Measurements from ENCODE around the gene UBA5.

Gene UBA5

DNA sequence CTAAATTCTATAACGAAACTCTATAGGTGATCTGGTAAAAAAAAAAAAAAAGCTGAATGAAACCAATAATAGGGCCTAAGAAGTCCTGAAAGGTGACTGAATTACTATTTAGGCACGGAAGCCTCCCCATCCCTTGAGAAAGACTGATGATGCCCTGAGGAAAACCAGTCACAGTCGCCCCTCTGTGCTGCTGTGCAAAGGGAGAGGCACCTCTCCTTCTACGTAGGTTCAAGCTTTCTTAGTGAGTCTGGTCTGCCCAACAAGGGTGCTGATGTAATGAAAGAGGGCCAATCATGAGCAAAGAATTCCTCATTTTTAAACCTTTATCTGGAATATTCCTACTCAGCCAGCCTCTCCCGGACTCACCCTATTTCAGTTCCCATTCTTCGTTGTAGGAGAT, 50.2 kb downstream of the UBA5 start:
- no peak for DNase-seq (ENCODE audit: low read depth, low spot score)
- no peak overlapping the region for H3K27ac ChIP-seq

DNA sequence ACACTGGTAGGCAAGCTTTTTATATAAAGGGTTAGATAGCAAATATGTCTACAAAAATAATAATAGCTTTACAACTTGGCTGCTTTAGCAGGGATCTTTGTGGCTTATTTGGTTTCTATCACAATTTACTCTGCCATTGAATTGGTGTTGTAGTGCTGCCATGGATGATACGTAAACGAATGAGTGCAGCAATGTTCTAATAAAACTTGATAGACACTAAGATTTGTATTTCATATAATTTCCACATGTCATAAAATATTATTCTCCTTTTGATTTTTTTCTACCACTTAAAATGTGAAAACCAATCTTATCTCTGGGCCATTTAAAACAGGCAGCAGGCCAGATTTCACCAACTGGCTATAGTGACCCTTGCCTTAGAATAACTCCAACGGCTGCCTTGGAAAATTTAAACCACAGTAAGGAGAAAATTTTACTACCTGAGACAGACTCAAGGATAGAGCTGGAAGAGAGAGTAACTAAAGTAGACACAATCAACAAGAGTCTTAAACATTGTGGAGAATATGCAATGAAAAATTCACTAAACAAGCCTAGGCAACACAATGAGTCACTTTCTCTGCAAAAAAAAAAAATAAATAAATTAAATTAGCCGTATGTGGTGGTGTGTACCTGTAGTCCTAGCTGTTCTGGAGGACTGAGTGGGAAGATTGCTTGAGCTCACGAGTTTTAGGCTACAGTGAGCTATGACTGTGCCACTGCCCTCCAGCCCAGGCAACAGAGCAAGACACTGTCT, 54.0 kb downstream of the UBA5 start:
- no peak for DNase-seq (ENCODE audit: low read depth, low spot score)

DNA sequence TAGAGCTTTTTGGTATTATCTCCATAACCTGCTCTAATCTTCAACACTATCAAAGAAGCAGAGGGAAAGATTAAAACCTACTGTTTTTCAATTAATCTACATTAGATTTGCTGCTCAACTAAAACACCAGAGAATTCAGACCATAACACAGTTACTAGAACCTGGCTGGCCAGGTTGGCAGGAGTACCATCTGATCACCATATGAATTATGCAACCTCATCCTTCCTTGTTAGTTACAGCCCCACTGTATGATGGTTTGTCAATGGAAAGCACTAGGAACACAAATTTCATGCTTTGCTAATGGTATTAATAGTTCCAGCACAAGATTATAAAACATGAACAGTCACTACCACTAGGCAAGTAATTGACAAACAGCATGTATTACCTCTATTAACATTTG, 56.2 kb downstream of the UBA5 start:
- H3K27ac ChIP-seq, result no peak overlapping the region
- no peak for DNase-seq (ENCODE audit: low read depth, low spot score)

More for the DNA sequence above, 54.0 kb downstream of the UBA5 start:
- H3K27ac ChIP-seq, result no peak overlapping the region

DNA sequence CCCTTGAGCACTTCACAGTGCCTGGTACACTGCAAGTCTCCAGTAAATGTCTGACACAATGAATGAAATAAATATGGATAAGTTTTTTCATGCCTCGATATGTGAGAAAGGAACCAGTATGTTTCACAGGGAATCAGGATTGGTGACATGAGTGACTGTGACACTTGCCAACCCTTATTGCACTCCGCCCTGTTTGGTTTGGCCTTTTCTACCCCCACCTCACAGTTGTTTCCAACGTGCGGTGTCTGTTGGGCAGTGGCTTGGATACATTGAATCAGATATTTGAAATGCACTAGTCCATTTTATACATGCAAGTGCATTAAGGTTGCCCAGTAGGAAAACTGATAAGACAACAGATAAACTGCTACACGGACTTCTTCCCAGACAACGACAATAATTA, 60.1 kb downstream of the UBA5 start:
- no peak overlapping the region for H3K27ac ChIP-seq
- DNase-seq (ENCODE audit: low read depth, low spot score), result no peak

DNA sequence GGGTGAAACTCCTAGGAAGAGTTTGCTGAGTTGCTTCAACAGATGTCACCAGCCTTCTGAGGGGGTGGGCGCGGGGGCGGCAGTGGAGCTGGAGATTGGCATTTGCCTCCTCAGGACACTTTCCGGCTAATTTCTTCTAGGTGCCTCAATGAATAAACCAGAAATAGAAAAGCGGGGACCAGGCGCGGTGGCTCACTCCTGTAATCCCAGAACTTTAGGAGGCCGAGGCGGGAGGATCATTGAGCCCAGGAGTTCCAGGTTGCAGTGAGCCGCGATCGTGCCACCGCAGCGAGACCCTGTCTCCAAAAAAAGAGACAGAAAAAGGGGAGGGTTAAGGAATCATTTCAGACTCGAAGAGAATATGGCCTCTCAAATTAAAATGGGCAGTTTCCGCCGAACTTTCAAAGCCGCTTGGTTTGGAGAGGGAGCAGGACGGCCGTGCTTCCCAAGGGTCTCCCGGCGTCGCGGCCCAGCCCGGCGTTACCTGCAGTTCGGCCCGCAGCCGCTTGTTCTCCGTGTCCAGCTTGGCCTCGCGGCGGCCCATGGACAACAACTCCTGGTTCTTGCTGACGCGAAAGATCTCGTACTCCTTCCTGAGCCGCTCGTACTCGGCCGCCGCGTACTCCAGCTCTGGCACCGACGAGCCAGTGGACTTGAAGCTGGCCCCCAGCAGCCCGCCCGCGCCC, 61.5 kb downstream of the UBA5 start:
- H3K27ac ChIP-seq, result peak overlapping the region; percentile 82
- DNase-seq (ENCODE audit: low read depth, low spot score), result no peak

DNA sequence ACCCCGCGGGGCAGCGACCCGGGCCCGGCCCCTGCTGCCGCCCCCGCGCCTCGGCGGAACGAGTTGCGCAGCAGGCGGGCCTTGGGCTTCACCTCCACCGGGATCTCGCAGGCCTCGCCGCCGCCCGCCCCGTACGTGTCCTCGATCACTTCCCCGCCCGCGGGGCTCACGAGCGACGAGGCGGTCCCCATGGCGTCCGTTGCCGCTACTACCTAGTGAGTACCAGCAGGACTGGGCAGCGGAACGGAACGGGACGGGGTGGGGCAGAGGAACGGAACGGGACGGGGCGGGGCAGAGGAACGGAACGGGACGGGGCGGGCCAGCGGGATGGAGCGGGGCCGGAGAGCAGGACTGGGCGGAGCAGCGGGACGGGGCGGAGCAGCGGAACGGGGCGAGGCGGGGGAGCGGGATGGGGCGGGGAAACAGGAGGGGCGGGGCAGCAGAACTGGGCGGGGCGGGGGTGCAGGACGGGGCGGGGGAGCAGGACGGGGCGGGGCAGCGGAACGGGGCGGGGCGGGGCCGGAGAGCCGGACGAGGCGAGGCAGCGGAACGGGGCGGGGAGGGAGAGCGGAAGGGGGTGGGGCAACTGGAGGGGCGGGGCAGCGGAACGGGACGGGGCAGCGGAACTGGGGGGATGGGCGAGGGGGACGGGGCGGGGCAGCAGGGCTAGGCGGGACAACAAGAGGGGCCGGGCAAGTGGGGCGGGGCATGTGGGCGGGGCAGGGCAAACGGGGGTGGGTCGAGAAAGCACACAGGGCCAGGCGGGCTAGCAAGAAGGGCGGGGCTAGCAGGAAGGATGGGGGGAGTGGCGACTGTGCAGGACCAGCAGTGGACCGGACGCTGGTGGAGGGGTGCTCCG, 62.3 kb downstream of the UBA5 start, which contains the start of gene NPHP3:
NPHP3 (minus strand) TSS at position 245 of the 859 bp plus-strand sequence; CDS start at position 191, 54 bp downstream.
- peak; percentile 73 for DNase-seq (ENCODE audit: low read depth, low spot score)
- H3K27ac ChIP-seq, result peak within 1 kb of the TSS; percentile 82

DNA sequence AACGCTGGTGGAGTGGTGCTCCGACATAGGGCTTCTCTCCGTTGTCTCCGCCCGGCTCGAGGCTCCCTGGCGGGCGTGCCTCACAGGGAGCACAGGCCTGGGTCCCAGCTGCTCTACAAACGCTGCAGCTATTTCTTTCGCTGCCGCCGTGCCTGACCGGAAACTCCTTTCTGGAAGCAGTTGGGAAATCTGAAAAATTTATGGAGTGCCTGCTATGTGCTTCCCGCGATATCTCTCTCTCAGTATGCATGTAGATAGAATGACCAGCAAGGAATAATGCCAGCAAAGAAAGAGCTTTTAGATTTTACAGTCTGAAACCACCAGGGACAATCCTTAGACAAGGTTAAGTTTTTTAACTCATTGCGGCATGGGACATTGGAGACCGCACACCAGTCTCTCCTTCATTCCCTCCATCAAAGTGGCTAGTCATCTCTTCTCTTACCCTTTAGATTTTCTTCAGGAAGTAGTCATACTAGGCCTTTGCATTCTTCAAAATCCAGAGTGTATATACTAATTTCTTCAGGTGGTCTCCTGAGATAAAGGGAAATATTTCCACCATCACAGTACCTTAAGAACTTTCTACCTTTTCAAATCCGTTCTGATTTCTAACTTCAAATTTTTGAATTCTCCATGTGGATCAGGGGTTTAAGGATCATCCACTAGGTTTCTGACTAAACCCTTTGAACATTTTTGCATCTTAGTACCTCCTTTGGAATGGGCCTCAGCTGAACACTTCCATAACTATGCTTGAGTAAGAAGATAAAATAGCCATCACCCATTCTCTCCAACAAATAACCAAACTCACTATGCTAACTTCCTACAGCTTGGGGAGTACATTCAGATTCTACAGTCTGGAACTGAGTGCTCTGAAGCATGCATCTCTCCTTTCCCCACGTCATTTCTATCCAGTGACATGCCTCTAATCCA, 63.2 kb downstream of the UBA5 start:
- peak overlapping the region; percentile 73 for H3K27ac ChIP-seq
- no peak for DNase-seq (ENCODE audit: low read depth, low spot score)

DNA sequence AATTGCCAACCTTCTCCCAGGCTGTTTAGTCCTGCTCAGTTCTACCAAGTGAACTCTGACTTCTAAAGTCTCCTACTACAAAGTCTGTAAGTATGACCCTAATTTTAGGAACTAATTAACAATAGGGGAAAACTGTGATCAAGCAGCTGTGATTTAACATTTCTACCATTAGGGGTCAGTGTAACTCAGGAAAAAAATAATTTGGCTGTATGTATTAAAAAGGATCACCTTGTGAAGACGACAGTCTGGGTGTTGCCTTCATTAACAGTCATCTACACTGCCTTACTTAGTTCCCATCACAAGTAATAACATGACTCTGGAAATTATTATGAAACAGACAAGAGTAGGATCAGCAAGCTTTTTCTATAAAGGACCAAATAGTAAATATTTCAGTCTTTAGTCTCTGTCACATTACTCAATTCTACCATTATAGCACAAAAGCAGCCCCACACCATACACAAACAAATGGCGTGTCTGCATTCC, 66.3 kb downstream of the UBA5 start:
- DNase-seq (ENCODE audit: low read depth, low spot score), result no peak

More for the DNA sequence above, 66.3 kb downstream of the UBA5 start:
- no peak overlapping the region for H3K27ac ChIP-seq
